HG03135 (cell line): ENCODE measurements around the gene RNF187.

Source experiments
- ATAC-seq: cut with Tn5 transposase; IDR thresholded peaks from one replicate; pipeline ENCODE4 v1.9.1; 2021; ENCODE audit warnings: mild to moderate bottlenecking, moderate library complexity; ENCODE audit not compliant: unreplicated experiment

The RNF187 gene

DNA sequence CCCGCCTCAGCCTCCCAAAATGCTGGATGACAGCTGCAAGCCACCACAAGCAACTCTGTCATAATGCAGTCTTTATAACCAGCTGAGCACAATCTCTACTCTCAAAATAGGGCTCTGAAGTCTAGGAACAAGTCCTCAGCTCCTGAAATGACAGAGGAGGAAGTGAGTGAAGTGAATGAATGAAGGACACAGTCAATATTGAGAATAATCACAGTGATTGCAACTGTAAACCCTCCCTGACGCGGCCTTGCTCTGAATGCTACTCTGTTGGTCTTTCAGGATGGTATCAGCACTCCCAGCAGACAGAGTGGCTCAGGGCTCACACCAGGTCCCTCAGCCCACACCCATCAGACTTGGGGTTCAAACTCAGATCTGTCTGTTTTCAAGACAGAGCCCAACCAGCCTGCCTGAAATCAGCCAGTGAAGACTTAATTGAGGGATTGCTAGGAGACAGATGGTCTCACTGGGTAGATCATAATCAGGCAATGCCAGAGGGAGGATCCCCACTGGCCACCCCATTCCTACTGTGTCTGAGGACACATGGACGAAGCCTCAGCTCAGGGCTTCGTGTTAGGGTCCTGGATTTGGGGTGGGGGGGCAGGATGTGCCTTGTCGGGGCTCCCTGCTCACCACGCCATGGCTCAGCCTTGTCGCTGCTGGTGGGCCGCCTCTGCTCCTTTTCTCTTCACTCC is 20.9 kb downstream of the RNF187 start:
- no peak for ATAC-seq

DNA sequence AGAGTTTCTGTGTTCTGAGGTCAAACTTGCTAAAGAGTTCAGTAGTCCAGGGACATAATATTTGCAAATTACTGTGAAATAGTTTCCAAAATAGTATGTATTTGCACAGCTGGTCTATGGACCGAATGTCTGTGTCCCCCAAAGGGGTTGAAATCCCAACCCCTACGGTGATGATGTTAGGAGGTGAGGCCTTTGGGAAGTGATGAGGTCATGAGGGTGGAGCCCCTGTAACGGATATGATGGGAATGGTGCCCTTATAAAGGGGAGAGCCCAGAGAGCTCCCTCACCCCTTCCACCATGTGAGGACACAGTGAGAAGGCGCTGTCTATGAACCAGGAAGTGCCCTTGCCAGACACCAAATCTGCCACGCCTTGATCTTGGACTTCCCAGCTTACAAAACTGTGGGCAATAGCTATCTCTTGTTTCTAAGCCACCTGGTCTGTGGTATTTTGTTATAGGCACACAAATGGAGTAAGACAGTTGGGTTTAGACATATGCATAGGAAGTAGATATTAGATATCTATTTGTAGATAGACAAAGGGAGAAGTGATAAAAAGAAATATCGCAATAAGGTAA is 21.7 kb downstream of the RNF187 start:
- ATAC-seq, result no peak

- ATAC-seq, result no peak
Measured at GRCh38 chr1:228510101-228510802, 23.1 kb downstream of the RNF187 start.

GRCh38 chr1:228510803-228511413 is 23.7 kb downstream of the RNF187 start:
- ATAC-seq, result no peak

DNA sequence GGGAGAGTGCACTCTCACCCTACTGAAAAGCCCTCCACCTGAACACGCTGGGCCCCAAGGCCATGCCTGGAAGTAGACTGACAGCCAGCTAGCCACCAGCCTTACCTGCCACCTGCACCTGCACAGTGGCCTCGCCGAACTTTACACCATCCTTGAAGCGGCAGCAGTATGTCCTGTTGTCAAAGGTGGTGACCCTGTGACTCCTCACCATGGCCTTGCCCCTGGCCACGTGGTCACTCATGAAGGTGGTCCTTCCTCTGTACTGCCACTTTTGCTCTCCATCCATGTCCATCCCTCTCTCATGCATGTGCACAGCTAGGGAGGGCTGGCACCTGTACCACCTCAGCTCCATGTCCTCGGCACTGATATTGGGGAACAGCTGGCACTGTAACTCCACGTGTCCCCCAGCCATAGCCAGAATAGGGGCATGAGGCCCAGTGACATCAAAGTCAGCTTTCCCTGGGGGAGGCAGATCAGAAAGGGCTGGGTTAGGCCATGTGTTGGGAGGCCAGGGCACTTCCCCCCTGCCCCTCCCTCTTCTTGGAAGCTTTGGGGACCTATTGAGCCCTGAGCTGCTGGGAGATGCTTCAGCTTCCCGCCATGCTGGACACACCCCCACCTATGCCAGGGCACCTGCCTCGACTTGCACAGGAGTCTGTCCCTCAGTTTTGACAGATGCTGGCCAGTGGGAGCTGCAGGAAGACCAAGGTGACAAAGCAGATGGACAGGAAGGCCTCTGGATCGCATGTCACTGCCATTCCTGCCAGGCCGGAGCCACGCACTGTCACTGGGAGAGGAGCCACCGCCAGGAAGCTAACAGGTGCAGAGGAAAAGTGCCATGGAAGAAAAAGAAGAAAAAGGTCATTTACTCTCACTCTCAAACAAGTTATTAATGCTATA is 24.6 kb downstream of the RNF187 start:
- no peak for ATAC-seq

GRCh38 chr1:228512781-228513198 is 25.6 kb downstream of the RNF187 start:
- ATAC-seq, result no peak

GRCh38 chr1:228513236-228513900 is 26.2 kb downstream of the RNF187 start:
- no peak for ATAC-seq

DNA sequence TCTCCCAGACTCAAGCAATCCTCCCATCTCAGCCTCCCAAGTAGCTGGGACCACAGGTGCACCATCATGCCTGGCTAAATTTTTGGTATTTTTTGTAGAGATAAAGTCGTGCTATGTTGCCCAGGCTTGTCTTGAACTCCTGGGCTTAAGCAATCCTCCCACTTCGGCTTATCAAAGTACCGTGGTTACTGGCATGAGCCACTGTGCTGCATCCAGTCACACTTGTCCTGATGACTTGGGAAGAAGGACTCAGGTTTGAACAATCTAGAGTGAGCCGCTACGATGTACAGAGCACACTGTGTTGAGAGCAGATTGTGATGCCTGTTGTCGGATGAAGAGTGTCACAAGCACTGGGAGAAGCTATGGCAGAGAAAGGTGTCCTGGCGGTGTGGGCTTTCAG is 27.2 kb downstream of the RNF187 start:
- ATAC-seq, result no peak

GRCh38 chr1:228515200-228515834 is 28.1 kb downstream of the RNF187 start:
- ATAC-seq, result no peak

DNA sequence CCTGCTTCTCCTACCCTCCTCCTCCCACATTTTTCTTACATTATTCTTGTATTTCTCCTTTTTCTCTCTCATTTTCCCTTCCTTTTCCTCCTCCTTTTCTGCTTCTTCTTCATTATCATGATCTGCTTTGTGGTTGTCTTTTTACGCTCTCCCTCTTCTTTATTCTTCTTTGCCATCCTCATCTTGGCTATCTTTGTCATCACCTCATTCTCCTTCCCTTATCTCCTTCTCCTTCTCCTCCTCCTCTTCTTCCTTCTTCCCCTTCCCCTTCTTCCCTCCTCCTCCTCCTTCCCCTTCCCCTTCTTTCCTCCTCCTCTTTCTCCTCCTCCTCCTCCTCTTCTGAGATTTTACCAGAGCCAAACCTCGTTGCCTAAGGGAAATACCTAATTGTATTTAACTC is 30.5 kb downstream of the RNF187 start:
- ATAC-seq, result no peak

GRCh38 chr1:228527596-228527995 is 40.4 kb downstream of the RNF187 start:
- ATAC-seq, result no peak

DNA sequence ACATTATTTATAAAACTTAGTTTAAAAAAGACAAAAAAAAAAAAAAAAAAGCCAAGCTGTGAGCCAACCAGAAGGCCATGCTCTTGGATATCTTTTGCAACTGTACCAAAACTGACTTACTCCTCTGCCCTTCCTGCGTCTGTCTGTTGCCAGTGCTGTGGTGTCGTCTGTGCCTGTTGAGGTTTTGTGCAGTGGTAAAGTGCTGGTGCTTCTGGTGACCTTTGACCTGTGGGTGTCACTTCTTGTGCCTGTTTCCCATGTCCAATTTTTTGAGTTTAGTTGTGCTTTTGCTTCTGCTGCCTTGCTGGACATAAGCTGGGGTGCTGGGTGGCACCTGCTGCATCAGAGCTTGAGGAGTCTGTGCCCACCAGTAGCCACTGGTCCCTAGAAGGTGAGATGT is 41.4 kb downstream of the RNF187 start:
- ATAC-seq, result no peak

DNA sequence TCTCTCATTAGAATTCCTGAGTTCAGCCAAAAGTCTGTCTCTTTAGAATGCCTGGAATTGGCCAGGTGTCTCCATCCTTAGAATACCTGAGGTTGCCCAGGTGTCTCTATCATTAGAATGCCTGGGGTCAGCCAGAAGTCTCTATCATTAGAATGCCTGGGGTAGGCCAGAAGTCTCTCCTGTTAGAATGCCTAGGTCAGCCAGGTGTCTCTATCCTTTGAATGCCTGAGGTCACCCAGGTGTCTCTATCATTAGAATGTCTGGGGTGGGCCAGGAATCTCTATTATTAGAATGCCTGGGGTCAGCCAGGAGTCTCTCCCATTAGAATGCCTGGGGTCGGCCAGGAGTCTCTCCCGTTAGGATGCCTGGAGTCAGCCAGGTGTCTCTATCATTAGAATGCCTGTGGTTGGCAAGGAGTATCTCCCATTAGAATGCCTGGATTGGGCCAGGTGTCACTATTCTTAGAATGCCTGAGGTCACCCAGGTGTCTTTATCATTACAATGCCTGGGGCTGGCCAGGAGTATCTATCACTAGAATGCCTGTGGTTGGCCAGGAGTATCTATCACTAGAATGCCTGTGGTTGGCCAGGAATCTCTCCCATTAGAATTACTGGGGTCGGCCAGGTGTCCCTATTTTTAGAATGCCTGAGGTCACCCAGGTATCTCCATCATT is 43.0 kb downstream of the RNF187 start:
- ATAC-seq, result no peak

GRCh38 chr1:228530951-228531731 is 44.0 kb downstream of the RNF187 start:
- ATAC-seq, result no peak

GRCh38 chr1:228538831-228539230 is 51.6 kb downstream of the RNF187 start:
- ATAC-seq, result no peak

DNA sequence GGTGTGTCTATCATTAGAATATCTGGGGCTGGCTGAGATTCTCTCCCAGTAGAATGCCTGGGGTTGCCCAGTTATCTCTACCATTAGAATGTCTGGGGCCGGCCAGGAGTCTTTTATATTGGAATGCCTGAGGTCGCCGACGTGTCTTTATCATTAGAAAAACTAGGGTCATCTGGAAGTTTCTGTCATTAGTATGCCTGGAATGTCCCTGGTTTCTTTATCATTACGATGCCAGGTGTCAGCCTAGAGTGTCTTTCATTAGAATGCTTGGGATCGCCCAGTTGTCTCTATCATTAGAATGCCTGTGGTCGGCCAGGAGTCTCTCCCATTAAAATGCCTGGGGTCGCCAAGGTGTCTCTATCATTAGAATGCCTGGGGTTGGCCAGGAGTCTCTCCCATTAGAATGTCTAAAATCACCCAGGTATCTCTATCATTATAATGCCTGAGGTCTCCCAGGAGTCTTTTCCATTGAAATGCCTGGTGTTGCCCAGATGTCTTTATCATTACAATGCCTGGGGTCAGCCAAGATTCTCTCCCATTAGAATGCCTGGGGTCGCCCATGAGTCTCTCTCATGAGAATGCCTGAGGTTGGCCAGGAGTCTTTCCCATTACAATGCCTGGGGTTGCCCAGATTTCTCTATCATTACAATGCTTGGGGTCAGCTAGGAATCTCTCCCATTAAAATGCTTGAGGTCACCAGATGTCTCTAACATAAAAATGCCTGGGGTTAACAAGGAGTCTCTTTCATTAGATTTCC is 53.2 kb downstream of the RNF187 start:
- ATAC-seq, result no peak

GRCh38 chr1:228541725-228542124 is 54.5 kb downstream of the RNF187 start:
- no peak for ATAC-seq

DNA sequence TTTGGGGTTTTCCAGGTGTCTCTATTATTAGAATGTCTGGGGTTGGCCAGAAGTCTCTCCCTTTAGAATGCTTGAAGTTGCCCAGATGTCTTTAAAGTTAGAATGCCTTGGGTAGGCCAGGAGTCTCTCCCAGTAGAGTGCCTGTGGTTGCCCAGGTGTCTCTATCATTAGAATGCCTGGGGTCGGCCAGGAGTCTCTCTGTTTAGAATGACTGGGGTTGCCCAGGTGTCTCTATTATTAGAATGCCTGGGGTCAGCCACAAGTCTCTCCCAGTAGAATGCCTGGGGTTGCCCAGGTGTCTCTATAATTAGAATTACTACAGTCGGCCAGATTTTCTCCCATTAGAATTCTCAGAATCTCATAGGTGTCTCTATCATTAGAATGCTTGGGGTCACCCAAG is 55.2 kb downstream of the RNF187 start:
- ATAC-seq, result no peak
